ENCODE data around the gene EML4. TPM values are rescaled to one million over a fixed set of nuclear protein-coding genes. Genes with fewer than 3 reads are reported as not detected.
A peak's percentile ranks its signal among the peaks of the same experiment; 100 is the strongest.
"Not testable (repeated sequence)": the region's sequence is repeated elsewhere in the genome, so short reads cannot be mapped to it uniquely, and the experiment has no call there.

Gene EML4
- total RNA-seq, 1 donor from 2014 or later = 59.5 TPM

DNA sequence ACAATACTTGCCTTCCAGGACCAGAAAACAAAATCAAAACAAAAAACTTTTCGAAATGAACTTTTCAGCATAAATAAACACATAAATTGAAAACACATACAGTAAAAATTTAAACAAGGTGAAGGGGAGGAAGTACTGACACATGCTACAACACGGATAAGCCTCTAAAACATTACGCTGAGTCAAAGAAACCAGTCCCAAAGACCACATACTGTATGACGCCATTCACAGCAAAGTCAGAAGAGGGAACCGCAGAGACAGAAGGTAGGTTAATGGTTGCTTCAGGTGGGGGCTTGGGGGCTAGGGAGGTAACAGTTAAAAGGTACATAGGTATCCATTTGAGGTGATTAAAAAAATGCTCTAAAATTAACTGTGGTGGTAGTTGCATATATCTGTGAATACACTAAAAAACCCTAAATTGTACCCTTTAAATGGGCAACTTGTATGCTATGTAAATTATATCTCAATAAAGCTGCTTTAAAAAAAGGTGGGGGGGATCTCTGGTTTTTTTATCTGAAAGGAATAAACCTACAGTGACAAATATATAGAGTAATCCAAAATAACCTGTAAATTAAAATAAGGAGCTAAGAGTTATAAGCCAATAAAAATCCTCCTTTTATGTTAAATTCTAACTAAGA lies 184.8 kb downstream of the EML4 start:
- DNase-seq (ENCODE audit: low spot score) (no peak), ATAC-seq (no peak)
- intact Hi-C loops (cut with DNase I) = no loop called here

DNA sequence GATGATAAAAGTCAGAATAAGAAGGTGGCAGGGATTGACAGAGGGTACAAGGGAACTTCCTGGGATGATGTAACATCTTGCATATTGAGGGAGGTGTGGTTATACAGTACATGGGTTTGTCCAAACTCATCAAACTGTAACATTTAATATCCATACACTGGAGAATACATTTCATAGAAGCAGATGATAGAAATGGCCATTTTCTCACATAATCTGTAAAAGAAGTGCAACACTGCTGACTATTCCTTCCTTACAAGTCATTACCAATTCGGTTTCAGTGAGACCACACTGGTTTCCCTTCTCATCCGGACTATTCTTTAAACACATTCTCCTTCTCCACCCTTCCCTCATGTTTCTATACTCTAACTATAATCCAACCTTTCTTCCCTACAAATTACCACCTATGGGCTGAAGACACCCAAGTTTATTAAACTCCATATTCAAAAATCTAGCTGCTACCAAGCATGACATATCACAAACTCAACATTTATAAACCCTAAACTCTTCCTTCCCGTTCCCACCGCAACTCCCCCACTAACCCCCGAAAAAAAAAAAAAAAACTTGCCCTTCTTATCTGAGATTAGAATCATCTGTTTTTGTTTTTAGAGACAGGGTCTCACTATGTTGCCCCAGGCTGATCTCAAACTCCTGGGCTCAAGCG lies 190.3 kb downstream of the EML4 start:
- intact Hi-C loops (cut with DNase I) = no loop called here
- no peak for ATAC-seq
- DNase-seq (ENCODE audit: low spot score) = no peak

DNA sequence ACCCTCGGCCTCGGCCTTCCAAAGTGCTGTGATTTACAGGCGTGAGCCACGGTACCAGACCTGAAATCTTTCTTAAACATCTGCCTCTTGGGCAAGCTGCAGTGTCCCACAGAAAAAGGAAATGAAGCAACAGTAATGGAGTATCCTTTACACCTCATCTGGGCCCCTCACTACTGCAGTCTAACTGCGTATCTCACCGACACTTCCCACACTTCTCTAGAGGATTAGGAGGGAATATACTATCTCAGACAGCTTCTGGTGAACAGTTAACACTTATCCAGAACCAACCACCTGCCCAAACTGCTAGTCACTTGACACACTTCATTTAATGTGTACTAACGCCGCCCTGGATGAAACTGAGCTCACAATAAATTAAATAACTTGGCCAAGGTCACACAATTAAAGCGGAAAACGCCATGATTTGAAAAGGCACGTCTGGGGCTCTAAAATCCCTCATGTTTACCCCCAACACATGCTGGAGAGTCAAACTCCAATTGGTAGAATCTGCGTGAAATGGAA lies 190.9 kb downstream of the EML4 start:
- ATAC-seq (no peak), DNase-seq (ENCODE audit: low spot score) (no peak)
- intact Hi-C loops (cut with DNase I) = no loop called here

DNA sequence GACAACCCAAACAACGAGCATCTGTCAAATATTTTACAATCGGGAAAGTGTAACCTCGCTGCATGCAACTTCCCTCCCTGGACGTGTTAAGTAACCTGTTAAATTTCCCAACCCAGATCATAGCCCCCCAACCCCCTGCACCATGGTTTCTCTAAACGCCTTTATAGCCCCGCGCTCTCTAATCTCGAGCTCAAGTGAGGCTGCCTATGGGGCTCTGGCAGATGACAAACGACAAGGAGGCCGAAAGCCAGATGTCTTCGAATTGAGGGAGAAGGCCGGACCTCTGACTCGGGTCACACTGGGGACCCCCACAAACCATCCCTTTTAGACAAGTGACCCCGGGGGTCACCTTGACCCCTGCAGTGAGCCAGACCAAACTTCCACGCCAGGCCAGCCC lies 191.3 kb downstream of the EML4 start:
- intact Hi-C loops (cut with DNase I) = no loop called here
- ATAC-seq (peak; percentile 1), DNase-seq (ENCODE audit: low spot score) (no peak)

DNA sequence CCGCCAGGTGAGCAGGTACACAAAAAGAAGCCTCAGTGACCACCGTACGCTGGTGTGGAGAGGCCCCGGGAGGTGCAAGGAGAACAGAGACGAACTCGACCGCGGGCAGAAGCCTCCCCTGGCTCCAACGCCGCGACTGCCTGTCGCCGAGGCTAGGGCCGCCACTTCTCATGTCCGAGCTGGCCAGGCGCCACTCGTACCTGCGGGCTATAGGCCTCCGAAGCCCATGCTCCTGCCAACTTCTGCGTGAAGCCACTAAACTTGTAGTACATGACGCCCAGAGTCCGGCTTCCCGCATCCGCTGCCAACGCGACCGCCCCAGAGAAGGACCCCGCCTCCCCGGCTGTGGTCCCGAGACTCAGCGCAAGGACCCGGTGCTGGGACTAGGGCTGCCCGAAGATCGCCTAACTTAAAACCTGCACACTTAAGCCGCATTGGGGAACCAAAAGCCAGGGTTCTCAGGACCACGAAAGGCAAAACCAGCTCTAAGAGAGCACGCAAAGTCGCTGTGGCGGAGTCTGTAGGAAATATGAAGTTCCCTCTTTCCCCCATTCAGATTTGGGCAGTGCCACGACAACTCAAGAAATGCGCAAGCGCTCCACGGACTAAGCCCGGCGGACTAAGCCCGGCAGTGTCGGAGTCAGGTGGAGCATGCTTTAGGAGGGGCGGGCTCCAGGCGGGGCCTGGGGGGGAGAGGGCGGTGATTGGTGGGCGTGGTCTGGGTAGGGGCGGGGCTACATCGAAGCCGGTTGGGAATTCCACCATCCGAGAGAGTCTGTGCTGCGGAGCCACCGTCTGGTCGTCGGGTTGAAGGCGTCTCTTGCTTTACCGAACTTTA lies 192.0 kb downstream of the EML4 start, which contains the start of gene COX7A2L:
TSS of gene COX7A2L (minus strand) at position 328 of the 838 bp plus-strand sequence. CDS start at position 272, 56 bp downstream.
- ATAC-seq = peak; percentile 99
- intact Hi-C loops (cut with DNase I) = no loop called here
- DNase-seq (ENCODE audit: low spot score) = peak; percentile 98

DNA sequence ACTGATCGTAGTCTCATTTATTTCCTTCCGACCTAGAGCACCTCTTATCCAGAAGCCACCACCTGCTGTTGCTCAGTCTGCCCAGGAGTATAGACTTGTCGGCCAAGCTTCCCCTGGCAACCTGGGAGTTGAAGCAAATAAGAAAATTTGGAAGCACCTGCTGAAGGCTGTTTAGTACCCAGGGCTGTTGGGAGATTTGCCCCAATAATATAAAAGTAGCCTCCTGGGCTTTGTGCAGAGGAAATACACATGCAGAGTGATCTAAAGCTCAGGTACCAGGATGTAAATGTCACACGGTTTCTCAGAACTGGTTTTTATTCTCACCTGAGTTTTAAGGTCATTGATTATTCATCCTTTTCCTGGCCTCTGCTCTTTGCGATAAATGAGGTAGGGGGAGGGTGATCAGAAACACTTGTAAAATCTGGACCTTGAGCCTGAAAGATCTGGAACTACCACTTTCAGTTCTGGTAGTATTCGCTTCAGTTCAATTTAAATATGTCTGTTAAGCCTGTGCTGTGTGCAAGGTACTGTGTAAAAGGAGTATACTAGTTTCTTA lies 192.7 kb downstream of the EML4 start:
- intact Hi-C loops (cut with DNase I) = no loop called here

DNA sequence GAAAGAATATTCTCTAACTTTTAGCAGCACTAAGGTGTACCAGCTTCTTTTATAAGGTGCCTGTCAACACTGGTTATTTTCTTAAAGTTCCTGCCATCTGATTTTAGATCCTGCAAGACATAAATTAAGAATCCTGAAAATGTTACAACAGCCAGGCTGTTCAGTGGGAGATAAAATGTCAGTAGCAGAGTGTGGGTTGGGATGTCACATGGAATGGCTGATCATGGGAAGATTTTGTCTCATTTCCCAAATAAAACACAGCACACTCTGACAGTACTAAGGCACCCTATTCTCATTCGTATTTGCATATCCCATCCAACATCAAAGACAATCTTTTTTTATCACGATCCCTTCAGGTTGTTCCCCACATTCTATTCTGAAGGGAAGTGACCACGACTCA lies 194.3 kb downstream of the EML4 start:
- intact Hi-C loops (cut with DNase I) = no loop called here
- ATAC-seq (no peak), DNase-seq (ENCODE audit: low spot score) (no peak)

More for the DNA sequence above, 192.7 kb downstream of the EML4 start:
- DNase-seq (ENCODE audit: low spot score) (no peak), ATAC-seq (no peak)

DNA sequence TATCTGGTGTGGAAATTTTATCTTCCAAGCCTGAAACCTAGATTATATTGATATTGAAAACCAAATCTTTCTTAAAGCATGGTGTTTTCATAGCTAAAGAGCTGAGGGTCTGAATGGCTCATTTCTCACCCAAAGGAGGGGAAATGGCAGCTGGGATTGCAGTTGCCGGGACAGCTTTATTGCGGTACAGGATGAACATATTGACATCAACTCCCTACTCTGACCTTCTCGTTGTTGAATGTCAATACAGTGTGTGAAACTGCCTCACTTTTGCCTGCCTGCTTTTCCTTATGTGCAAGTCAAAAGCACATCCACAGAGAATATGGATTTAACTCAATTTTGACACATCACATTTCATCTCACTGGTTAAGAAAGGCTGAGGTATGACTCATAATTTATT lies 195.5 kb downstream of the EML4 start:
- DNase-seq (ENCODE audit: low spot score) = no peak
- intact Hi-C loops (cut with DNase I) = no loop called here
- ATAC-seq = no peak

DNA sequence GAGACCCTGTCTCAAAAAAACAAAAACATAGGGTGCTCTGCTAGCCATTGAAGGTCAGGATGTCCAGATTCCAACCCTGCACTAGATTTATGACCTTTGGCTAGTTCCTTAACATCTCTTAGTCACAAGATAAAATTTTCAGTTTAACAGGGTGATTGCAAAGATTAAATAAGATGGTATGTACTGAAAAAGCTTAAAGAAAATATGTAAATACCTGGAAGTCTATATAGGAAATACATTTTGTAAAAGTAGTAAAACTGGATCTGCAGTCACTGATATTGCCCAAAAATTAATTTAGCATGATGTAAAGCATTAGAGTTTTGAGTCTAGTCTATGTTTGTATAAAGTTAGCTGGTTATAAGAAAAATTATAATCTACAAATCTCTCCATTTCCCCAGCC lies 197.3 kb downstream of the EML4 start:
- no peak for ATAC-seq
- intact Hi-C loops (cut with DNase I) = no loop called here

DNA sequence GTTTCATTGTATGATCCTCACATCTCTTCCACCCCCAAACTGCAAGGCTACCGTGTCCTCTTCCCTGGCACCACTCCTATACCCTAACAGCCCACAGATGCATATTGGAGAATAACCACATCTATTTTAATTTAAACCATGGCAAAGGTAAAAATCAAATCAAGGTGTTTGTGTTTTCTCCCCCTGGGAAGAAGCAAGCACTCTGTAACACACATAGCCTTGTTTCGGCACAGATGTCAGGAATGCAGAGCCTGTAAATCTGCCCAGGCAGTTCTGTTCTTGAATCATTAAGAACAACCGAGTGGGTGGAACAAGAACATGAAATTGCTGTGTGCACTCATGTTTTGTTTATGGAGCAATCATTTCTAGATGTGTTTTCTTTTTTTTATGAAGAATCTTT lies 198.7 kb downstream of the EML4 start:
- peak; percentile 43 for ATAC-seq
- intact Hi-C loops (cut with DNase I) = no loop called here
- DNase-seq (ENCODE audit: low spot score) = no peak

More for the DNA sequence above, 197.3 kb downstream of the EML4 start:
- no peak for DNase-seq (ENCODE audit: low spot score)

DNA sequence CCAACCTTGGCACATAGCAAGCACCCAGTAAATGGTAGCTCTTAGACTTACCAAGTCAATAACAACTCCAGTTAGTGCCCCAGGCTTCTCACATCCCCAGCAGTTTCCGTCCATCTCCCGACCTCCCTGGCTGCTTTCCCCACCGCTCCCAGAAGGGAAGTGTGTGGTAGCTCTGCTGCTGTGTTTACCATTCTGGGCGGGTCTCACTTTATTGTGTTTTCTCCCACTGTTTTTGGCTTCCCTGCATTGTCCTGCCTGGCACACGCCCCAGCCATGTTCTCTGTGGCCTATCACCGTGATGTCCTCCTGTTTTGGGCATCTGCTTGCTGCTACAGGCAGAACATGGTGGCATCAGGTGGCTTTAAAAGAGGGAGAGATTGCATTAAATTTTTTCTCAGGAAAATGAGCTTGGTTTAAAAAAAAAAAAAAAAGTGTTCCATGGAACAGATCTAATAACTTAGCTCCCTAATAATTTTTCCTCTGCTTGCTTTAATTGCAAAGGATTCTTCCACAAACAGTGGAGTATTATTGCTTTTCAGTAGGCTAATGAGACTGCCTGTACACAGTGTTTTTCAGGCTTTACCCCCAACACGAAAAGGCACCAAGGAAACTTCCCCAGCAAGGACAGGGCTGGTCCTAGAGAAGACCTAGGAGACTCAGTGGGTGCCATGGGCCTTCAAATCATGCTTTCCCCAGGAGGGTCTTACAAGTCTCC lies 199.8 kb downstream of the EML4 start:
- ATAC-seq (peak; percentile 45), DNase-seq (ENCODE audit: low spot score) (no peak)
- intact Hi-C loops (cut with DNase I) = no loop called here

DNA sequence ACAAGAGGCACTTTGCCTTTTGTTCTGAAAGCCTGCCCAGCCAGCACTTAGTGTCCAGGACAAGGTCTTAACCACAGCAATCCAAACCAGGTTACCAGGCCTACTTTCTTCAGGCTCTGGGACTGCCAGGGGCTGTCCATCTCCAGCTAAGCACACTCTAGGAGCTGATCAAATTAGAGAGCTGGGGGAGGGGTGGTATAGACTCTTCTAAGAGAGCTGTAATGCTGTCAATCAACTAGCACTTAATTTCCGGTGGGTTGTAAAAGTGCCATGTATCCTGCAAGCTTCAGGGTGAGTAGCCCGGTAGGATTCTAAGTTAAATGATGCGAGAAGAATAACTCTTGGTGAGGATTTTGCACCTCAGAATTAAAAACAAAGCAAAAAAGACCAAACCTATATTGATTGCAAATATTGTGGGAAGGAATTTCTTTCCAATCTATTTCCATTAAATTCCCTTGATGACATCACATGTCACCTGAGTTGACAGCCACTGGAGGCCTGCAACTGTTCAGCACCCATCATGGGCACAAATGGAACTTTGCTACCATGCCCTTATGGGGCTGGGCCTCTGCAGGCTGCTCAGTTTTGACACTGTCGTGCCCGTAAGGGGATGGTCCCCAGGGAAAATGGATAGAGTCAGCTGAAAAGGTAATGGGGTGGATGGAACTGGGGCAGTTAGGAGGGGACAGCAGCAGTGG lies 200.5 kb downstream of the EML4 start:
- ATAC-seq = no peak
- intact Hi-C loops (cut with DNase I) = no loop called here

DNA sequence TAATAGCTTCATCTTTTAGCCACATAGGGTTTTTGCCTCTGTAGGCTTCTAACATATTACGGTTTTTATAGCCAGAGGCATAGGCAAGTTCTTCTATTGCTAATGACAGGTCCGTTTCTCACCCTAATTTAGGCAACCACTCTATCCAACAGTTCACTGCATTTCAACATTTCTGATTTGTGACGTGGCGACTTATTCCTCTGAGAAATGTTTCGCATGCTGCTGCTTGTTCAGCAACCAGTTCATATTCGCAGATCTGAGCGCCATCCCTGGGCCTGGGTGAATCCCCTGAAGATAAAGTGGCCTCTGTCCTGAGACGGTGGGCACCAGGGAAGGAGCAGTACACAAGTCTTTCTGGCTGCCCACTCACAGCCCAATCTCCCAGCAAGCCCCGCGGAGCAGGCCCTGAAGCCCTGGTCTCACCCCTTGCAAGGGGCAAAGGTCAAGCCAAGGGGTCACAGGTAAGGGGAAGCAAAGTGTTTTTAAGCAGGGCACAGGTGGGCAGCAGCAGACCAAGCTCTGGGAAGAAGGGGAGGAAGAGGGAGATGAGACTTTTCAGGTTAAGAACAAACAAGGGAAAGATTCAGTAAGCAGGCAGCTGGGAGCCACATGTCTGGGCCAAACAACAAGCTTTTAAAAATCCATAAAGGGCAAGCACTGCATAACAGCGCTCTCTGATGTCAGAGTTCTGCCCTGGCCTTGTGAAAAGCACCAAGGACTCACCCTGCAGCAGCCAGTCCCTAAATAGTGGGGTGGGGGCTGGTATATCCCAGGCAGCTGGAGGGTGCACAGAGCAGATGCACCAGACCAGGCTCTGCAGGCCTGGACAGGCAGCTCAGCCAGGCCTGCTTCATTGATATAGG lies 202.7 kb downstream of the EML4 start:
- intact Hi-C loops (cut with DNase I) = no loop called here
- DNase-seq (ENCODE audit: low spot score) (no peak), ATAC-seq (peak; percentile 69)

More for the DNA sequence above, 200.5 kb downstream of the EML4 start:
- no peak for DNase-seq (ENCODE audit: low spot score)

DNA sequence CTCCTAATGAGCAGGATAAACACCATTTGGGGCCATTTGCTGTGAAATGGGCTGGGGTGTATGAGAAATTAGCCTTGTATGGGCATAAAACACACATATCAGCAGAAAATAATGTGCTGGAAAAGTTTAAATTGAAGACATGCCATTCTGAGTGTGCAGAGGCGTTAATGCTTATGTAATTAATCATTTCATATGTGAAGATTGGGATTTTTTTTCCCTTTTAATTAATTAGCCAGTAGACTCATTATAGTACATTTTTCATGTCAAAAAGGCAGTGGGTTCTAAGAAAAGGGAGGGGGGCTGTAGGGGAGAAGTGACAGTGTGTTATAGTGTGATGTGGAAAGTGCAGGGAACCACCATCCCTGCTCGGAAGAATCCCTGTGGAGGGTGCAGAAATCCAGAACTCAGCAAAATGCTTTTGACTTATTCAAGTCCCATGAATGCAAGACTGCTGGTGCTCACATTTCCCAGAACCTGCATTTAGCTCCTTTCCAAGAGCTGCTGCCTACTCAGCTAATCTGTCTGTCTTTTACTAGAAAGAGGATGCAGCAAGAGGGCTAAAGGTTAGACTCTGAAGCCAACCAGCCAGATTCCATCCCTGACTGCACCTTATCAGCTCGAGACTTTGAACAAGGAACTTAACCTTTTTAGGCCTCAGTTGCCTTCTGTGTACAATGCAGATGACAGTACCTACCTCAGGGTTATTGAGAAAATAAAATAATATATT lies 203.5 kb downstream of the EML4 start:
- ATAC-seq (no peak), DNase-seq (ENCODE audit: low spot score) (no peak)
- intact Hi-C loops (cut with DNase I) = no loop called here

DNA sequence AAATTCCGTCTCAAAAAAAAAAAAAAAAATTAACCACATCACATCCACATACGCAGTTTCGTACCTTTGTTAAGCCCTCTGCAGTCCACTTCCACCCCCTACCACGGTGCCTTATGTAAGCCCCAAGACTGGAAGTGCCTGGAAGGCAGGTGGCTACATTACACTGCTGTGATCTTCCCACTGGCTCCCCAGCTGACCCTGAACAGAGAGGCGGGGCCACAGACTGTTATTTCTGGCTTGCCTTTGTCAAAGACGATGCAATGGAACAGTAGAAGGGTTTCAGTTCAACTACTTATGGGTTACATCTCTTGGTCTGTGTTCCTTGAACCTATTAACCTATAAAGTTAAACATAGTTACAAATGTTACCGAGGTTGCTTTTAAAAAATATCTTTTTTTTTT lies 207.6 kb downstream of the EML4 start:
- ATAC-seq = no peak
- intact Hi-C loops (cut with DNase I) = no loop called here
- no peak for DNase-seq (ENCODE audit: low spot score)

DNA sequence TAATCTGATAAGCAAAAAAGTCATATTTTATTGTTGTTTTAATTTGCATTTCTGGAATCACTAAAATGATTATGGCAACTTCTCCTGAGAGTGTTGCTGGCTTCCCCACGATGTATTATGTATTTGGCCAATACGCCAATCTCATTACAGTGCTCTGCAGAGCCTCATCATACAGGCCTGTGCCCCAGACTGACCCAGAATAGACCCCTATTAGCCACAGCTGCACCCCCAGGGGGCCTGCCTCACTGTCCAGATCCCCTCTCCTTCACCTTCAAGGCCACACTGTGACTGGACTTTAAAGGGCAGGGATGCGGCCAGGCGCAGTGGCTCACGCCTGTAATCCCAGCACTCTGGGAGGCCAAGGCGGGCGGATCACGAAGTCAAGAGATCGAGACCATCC lies 209.3 kb downstream of the EML4 start:
- ATAC-seq (no peak), DNase-seq (ENCODE audit: low spot score) (no peak)
- intact Hi-C loops (cut with DNase I) = no loop called here

DNA sequence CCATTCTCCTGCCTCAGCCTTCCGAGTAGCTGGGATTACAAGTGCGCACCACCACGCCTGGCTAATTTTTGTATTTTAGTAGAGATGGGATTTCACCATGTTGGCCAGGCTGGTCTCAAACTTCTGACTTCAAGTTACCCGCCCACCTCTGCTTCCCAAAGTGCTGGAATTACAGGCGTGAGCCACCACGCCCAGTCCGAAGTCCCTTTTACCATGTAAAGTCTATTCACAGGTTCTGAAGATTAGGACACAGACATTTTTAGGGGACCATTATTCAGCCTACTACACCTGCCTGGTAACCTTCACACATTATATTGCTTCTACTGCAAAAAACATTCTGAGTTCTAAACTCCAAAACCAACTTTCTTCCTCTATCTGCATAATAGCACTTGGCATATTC lies 210.9 kb downstream of the EML4 start:
- DNase-seq (ENCODE audit: low spot score); intact Hi-C loops (cut with DNase I); ATAC-seq: not testable (repeated sequence)
